Urinary bladder (tissue), 4 donors: ENCODE results near the gene AP3B1. TPM values are rescaled to one million over a fixed set of nuclear protein-coding genes. Genes with fewer than 3 reads are reported as not detected.
"Not testable (repeated sequence)": the region's sequence is repeated elsewhere in the genome, so short reads cannot be mapped to it uniquely, and the experiment has no call there.

Experiments
- DNase-seq: peaks from one replicate; pipeline ENCODE4 v3.0.0-alpha.2; 2015; ENCODE audit errors: extremely low spot score
- H3K27ac ChIP-seq: one replicate; pipeline ENCODE4 v1.5.1; 2013; ENCODE audit warnings: low read depth, mild to moderate bottlenecking, moderate library complexity
- H3K36me3 ChIP-seq: one replicate; pipeline ENCODE4 v1.6.1; 2013; ENCODE audit warnings: mild to moderate bottlenecking, moderate library complexity; ENCODE audit not compliant: insufficient read depth
- H3K4me1 ChIP-seq: one replicate; pipeline ENCODE4 v1.6.1; 2013; ENCODE audit warnings: mild to moderate bottlenecking, moderate library complexity; ENCODE audit not compliant: insufficient read depth
- H3K4me3 ChIP-seq: one replicate; pipeline ENCODE4 v1.5.1; 2013; ENCODE audit warnings: low read depth, low read length
- WGBS: extraction: QIAGEN DNeasy Blood & Tissue Kit; methylation state at CpG from one replicate; pipeline ENCODE4 v1.1.7; 2013; 5-methylcytosine and 5-hydroxymethylcytosine counted together
- polyA plus RNA-seq: library from polyadenylated mRNA; stranded (reverse); fragments of 200-250 nt; gene quantifications from one replicate; pipeline ENCODE4 v1.2.3, GENCODE V29; 2013
- total RNA-seq: library from RNA; depleted of rRNA; stranded (reverse); fragments of >200 nt; gene quantifications from one replicate; pipeline ENCODE4 v1.2.3, GENCODE V29; 2014
- donor health status: healthy with polysubstance abuse.
- donor health status: healthy.

The AP3B1 gene
- total and polyA plus RNA-seq, 2 donors, result 23.0 to 96.4 TPM

DNA sequence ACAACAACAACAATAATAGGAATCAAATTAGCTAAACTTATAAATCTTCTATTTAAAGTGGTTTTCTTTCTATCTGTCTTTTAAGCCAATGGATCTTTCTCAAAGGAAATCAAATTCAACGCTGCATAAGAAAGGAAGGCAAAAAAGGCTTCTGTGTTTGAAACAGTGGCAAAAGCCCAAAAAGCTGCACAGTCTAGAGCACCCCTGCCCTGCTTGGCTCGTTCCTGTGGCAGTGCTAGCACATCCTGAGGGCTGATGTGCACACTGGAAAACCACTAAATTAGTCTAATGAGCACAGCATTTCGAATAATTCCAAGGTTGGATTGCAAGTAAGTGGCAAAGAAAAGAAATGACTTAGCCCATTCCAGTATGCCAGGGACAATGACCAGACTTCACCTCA lies 80.7 kb downstream of the AP3B1 start:
- no peak overlapping the region for H3K4me3 ChIP-seq
- H3K27ac ChIP-seq, result no peak overlapping the region
- DNase-seq, result no peak
- H3K4me1 ChIP-seq, result no peaks in the 10 kb centered on the region
- H3K36me3 ChIP-seq, result no peaks in the 10 kb centered on the region
- WGBS, result 91% methylated on average over 3 of the region's 3 CpGs

DNA sequence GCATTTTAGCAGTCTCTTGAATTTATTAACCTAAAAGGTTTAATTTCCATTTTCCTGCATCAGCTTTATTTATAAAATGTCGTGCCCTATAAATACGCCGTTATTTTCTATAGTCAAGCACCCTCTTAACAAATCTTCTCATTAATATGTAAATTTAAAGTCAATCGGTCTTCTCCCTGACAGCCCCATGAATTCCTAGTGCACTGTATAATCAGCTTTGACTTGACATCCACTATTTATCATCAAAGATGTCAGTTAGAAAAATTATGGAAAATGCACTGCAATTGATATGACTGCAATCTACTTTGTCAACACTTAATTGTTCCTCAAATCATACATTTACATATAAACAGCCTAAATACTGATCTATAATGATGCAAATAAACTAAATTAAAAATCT lies 83.4 kb downstream of the AP3B1 start:
- H3K27ac ChIP-seq, result no peak overlapping the region
- 84% methylated on average over 4 of the region's 4 CpGs for WGBS
- no peaks in the 10 kb centered on the region for H3K4me1 ChIP-seq
- DNase-seq, result no peak
- H3K4me3 ChIP-seq, result no peak overlapping the region
- H3K36me3 ChIP-seq, result no peaks in the 10 kb centered on the region

DNA sequence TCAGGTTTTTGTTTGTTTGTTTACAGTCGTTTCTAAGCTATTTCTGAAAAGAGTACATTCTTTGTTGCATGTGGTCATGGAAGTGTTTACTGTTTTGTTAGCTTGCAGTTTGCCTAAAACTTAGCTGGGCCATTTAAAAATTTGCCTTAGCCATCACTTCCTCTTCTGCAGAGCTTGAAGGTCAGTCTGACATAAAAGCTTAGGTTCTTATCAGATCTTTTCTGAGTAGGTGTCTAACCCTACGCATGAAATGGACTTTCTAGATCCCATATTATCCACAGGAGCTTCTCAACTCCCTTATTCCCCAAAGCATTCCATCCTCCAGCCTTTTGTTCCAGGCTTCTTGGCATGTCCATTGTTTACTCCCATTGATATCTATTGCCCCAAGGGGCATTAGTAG lies 90.3 kb downstream of the AP3B1 start:
- WGBS, result 93% methylated on average over 2 of the region's 2 CpGs
- no peak overlapping the region for H3K27ac ChIP-seq
- no peak overlapping the region for H3K4me3 ChIP-seq
- no peaks in the 10 kb centered on the region for H3K4me1 ChIP-seq
- DNase-seq, result no peak
- H3K36me3 ChIP-seq, result peaks cover 3% of the 10 kb centered on the region

DNA sequence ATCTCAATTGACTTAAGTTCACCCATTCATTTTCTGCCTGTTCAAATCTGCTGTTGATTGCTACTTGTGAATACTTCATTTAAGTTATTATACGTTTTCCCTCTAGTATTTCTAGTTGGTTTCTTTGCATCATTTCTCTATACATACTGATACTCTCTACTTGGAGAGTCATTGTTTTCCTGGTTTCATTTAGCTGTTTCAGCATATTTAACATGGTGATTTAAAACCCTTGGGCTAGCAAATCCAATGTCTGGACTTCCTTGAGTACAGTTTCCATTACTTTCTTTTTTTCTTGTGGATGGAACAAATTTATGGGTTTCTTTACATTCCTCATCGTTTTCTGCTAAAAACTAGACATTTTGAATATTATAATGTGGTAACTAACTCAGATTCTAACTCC lies 90.7 kb downstream of the AP3B1 start:
- no peak for DNase-seq
- no peak overlapping the region for H3K4me3 ChIP-seq
- H3K36me3 ChIP-seq, result peaks cover 3% of the 10 kb centered on the region
- no peak overlapping the region for H3K27ac ChIP-seq
- no peaks in the 10 kb centered on the region for H3K4me1 ChIP-seq
- 94% methylated on average over 2 of the region's 2 CpGs for WGBS

DNA sequence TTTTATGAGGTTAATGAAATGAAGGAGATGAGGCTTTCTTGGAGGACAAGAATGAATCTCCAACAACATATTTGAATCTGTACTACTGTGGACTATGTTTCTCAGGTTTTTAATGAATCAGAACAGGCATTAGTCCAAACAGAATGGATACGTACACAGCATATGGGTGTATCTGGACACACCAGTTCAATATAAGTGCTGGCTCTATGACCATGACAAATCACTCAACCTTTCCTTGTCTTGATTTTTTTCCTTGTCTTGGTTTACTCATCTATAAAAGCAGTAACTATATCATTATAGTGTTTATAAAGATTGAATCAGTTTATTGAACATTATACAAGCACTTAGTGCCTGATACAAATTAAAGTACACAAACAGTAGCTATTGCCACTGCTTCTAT lies 104.1 kb downstream of the AP3B1 start:
- H3K27ac ChIP-seq, result no peak overlapping the region
- no peak overlapping the region for H3K4me3 ChIP-seq
- DNase-seq, result no peak
- H3K36me3 ChIP-seq, result no peaks in the 10 kb centered on the region
- WGBS, result 92% methylated on average over 1 of the region's 1 CpG
- no peaks in the 10 kb centered on the region for H3K4me1 ChIP-seq

DNA sequence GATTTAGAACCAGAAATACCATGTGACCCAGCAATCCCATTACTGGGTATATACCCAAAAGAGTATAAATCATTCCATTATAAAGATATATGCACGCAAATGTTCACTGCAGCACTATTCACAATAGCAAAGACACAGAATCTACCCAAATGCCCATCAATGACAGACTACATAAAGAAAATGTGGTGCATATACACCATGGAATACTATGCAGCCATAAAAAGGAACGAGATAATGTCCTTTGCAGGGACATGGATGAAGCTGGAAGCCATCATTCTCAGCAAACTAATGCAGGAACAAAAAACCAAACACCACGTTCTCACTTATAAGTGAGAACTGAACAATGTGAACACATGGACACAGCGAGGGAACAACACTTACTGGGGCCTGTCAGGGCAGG lies 105.8 kb downstream of the AP3B1 start:
- 98% methylated on average over 4 of the region's 4 CpGs for WGBS
- H3K4me1 ChIP-seq, H3K27ac ChIP-seq, H3K36me3 ChIP-seq, DNase-seq, H3K4me3 ChIP-seq: not testable (repeated sequence)

DNA sequence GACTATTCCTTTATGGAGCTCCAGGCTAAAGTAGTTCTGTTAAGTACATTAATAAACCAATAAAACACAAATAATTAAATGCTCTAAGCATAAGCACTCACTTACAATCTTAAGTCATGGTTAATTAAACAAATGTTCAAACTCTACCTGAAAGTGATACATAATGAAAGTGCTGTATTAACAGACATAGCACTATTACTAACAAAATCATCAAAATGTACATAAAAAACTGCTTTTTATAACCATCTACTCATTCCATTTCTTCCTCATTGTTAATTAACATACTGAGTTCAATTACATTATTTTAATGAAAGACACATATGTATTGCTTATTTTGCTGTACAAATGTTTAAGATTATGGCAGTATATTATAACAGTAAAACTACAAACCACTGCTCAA lies 107.3 kb downstream of the AP3B1 start:
- Histone ChIP-seq H3K4me1 (no peaks in the 10 kb centered on the region), H3K36me3 (no peaks in the 10 kb centered on the region), H3K4me3 (no peak overlapping the region), H3K27ac (no peak overlapping the region)
- DNase-seq, result no peak

DNA sequence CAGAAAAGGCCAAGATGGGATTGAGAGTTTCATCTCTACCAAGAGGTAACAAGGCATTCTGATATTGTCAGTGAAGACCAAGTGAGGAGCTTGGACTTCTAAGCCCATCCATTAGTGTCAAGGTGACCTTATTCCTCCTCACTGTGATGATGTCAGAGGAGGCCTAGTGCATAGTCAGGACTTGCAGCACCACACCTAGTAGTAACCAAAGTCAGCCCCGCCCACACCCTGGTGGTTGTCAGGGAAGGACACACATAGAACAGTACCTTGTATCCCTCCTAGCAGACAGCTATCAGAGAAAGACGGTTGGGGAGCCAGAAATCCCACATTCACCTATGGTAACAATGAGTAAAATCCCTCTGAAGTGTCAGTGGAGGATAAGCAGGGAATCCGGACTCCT lies 111.7 kb downstream of the AP3B1 start:
- no peak for DNase-seq
- H3K4me1 ChIP-seq, result no peaks in the 10 kb centered on the region
- no peaks in the 10 kb centered on the region for H3K36me3 ChIP-seq
- H3K4me3 ChIP-seq, result no peak overlapping the region
- H3K27ac ChIP-seq, result no peak overlapping the region
- whole genome bisulfite sequencing, result 83% methylated on average over 3 of the region's 3 CpGs

DNA sequence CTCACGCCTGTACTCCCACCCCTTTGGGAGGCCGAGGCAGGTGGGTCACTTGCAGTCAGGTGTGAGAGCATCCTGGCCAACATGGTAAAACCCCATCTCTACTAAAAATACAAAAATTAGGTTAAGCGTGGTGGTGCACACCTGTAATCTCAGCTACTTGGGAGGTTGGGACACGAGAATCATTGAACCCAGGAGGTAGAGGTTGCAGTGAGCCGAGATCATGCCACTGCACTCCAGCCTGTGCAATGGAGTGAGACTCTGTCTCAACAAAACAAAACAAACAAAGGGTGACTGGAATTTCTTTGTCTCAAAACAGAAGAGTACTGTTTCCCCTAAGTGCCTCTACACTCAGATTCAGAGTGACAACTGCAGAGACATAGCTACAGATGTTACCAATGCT lies 116.1 kb downstream of the AP3B1 start:
- no peaks in the 10 kb centered on the region for H3K36me3 ChIP-seq
- H3K4me3 ChIP-seq, result no peak overlapping the region
- H3K4me1 ChIP-seq, result no peaks in the 10 kb centered on the region
- no peak overlapping the region for H3K27ac ChIP-seq
- no peak for DNase-seq
- WGBS, result 98% methylated on average over 5 of the region's 5 CpGs

DNA sequence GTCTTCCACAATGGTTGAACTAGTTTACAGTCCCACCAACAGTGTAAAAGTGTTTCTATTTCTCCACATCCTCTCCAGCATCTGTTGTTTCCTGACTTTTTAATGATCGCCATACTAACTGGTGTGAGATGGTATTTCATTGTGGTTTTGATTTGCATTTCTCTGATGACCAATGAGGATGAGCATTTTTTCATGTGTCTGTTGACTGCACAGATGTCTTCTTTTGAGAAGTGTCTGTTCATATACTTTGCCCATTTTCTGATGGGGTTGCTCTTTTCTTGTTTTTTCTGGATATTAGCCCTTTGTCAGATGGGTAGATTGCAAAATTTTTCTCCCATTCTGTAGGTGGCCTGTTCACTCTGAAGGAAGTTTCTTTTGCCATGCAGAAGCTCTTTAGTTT lies 124.2 kb downstream of the AP3B1 start:
- H3K4me1 ChIP-seq, H3K4me3 ChIP-seq, H3K27ac ChIP-seq, DNase-seq, H3K36me3 ChIP-seq: not testable (repeated sequence)
- 100% methylated on average over 1 of the region's 1 CpG for WGBS

DNA sequence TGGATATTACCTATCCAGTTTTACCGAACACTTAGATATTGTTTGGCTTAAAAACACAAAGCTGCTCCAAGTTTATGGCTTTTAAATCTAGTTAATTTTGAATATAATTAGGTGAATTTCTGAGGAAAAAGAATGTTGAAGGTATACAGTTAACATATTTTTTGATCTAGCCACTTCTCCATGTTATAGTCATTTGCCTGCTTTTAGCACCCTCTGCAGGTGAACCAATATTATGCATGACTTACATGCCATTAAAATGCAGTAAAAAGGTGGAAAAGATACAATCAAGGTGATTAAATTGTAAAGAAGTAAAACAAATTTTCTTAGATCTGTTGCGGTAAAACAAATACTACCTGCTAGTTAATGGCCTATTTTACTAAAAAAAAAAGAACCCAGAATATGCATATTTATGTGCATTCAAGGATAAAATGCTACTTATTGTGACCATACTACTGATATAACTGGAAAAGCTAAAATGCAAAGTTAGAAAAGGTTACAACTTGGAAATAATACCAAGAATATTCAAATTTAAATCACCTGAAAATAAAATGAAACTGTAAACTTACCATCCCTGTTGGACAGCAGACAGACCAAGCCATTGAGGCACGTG lies 132.1 kb downstream of the AP3B1 start:
- H3K27ac ChIP-seq, result no peak overlapping the region
- H3K4me1 ChIP-seq, result no peaks in the 10 kb centered on the region
- 95% methylated on average over 3 of the region's 3 CpGs for WGBS
- no peak overlapping the region for H3K4me3 ChIP-seq
- no peak for DNase-seq
- H3K36me3 ChIP-seq, result peaks cover 2% of the 10 kb centered on the region

DNA sequence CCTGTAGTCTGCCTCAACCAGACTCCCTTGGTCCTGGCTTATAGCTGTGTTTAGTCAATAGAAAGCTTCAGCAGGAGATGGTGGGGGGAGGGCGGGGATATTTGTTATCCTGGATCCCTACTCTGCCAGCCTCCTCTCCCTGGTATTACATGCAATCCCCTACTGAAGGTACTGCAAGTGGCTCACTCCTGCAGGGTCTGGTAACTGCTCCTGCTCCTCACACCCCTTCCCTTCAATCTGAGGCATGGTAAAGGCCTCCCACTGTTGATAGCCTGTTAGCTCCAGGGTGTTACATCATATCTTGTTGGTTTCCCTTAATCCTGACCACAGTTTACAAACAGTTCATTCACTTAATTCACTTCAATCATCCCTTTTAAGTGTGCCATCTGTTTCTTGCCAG lies 137.5 kb downstream of the AP3B1 start:
- H3K36me3 ChIP-seq, result peaks cover 6% of the 10 kb centered on the region
- DNase-seq, result no peak
- WGBS, result 95% methylated on average over 1 of the region's 1 CpG
- no peak overlapping the region for H3K4me3 ChIP-seq
- H3K27ac ChIP-seq, result no peak overlapping the region
- H3K4me1 ChIP-seq, result no peaks in the 10 kb centered on the region

DNA sequence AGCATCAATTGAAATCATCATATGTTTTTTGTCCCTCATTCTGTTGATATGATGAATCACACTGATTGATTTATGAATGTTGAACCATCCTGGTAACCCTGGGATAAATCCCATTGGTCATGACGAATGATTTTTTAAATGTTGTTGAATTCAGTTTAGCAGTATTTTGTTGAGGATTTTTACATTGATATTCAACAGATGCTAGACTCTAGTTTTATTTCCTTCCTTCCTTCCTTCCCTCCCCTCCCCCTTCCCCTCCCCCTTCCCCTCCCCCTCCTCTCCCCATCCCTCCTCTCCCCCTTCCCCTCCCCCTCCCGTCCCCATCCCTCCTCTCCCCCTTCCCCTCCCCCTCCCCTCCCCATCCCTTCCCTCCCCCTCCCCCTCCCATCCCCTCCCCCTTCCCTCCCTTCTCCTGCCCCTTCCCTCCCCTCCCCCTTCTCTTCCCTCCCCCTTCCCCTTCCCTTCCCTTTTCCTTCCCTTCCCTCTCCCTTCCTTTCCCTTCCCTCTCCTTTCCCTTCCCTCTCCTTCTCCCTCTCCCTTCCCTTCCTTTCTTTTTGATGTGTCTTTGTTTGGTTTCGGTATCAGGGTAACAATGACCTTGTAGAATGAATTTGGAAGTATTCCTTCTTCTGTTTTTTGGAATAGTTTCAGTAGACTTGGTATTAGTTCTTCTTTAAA lies 142.8 kb downstream of the AP3B1 start:
- 86% methylated on average over 3 of the region's 3 CpGs for WGBS
- no peak for DNase-seq
- Histone ChIP-seq H3K4me1 (no peaks in the 10 kb centered on the region), H3K36me3 (peaks cover 4% of the 10 kb centered on the region), H3K4me3 (no peak overlapping the region), H3K27ac (no peak overlapping the region)

DNA sequence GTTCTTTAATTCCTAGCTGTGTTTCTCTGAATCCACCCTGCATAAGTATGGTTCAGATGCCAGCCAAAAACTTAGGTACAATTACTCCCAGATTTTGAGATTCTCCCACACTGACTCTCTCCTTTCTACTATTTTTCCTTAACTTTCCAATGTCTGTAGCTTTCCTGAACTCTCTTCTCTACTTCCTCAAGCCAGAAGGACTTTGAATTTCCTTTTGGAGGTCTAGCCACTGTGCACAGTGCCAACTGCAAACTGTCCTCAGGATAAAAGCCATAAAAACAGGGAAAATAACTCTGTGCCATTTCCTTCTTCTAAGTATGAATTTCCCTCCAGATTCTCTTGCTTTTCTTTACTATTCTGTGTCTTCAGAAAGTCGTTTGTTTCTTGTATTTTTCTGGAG lies 157.2 kb downstream of the AP3B1 start:
- no peaks in the 10 kb centered on the region for H3K4me1 ChIP-seq
- 86% methylated on average over 1 of the region's 1 CpG for WGBS
- no peak for DNase-seq
- no peak overlapping the region for H3K27ac ChIP-seq
- no peak overlapping the region for H3K4me3 ChIP-seq
- H3K36me3 ChIP-seq, result no peaks in the 10 kb centered on the region

DNA sequence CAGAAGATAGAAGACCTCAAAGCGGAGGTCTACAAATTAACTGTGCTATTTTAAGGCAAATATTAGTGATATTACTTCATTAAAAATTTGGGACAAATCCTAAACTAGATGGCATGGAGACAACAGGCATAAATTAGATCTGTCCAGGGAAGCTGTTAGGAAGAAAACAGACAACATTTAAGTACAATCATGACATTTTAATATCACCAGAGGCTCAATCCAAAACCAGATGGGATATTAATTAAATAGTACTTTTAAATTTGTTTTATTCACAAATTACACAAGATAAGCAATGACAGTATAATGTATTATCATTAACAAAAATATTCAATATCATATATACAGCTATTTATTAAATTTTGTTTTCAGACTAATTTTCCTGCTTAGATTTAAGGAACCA lies 161.1 kb downstream of the AP3B1 start:
- 96% methylated on average over 1 of the region's 1 CpG for WGBS
- DNase-seq, result no peak
- H3K36me3 ChIP-seq, result no peaks in the 10 kb centered on the region

More for the DNA sequence above, 161.1 kb downstream of the AP3B1 start:
- Histone ChIP-seq H3K27ac (no peak overlapping the region), H3K4me1 (no peaks in the 10 kb centered on the region), H3K4me3 (no peak overlapping the region)
